Left forelimb (tissue), 1 donor: Measurements from ENCODE around the gene TPD52L2.
A peak's percentile ranks its signal among the peaks of the same experiment; 100 is the strongest.
"Not testable (repeated sequence)": the region's sequence is repeated elsewhere in the genome, so short reads cannot be mapped to it uniquely, and the experiment has no call there.

ENCODE experiments used
- DNase-seq: peaks from one replicate; pipeline ENCODE4 v3.0.0-alpha.2; 2018; ENCODE audit warnings: low spot score

Gene TPD52L2

DNA sequence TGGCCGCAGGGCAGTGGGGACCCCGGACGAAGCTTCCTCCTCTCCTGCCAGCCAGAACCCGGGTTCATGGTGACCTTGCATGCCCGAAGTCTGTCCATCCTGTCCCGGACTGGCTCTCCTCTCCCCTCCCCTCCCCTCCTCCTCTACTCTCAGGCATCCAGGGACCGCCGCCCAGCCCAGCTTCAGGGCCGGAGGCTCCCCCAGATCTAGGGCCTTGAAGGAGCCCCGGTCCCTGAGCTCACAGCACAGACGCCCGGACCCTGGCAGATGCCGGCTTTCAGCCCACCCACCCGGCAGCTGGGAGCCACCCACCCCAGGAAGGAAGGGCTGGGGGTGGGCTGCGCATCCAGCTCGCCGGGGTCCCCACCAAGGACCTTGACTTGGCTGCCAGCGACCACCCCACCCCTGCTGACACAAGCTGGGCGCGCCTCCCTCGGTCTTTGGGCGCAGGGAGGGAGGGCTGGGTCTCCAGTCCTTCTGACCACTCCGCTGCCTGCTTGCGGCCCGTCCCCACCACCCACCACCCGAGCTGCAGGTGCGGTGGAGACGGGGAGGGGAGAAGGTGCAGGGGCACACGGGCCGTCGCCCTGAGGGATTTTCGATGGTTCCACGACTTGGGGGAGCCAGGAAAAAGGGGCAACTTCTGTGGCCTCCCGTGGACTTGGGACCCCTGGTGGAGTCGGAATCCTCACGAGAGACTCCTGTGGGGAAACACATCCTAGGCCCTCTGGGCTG is 9.5 kb upstream of the TPD52L2 start:
- DNase-seq = no peak

DNA sequence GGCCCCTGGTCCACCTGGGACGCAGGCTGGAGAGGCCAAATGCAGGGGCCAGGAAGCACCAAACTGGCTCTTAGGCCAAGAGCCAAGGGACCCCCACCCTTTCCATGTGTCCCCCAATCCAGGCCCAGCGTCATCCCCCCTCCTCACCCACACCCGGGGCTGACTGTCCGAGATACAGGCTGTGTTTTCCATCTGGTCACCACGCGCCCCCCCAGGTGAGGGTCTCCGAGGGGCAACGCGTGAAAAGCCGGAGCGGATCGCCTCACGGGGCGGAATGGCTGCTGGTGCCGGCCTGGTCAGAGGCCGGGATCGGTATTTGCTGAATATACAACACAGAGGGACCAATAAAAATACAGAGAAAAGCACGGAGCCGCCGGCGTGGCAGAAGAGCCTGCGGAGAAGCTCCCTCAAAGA is 9.0 kb upstream of the TPD52L2 start:
- no peak for DNase-seq

- DNase-seq = peak; percentile 74
Observed at GRCh38 chr20:63857764-63858392, 7.2 kb upstream of the TPD52L2 start.

- DNase-seq = peak; percentile 74
Observed at GRCh38 chr20:63858393-63859165, 6.5 kb upstream of the TPD52L2 start.

DNA sequence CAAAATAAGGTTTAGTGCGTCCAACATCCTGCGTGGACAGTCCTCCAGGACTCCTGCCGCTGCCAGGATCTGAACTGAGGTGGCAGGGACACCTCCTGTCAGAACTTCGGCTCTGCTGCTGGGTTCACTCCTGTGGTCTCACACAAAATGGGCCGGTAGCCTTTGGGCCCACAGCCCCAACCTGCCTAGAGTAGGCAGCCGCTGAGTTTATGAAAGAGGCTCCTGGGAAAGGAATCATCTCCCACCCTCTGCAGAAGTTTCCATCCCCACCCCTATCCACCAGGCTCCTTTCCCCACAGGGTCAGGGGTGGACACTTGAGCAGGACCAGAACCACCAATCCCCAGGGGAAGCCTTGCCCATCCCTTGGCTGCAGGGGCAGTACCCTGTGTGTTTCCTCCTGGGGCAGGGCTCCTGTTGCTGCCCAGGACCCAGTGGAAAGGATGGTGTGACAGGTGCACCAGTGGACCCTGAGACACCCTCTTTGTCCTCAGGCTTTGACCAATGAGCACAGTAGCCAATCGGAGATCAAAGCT is 5.8 kb upstream of the TPD52L2 start:
- DNase-seq = no peak

- no peak for DNase-seq
Observed at GRCh38 chr20:63860325-63861051, 4.6 kb upstream of the TPD52L2 start.

DNA sequence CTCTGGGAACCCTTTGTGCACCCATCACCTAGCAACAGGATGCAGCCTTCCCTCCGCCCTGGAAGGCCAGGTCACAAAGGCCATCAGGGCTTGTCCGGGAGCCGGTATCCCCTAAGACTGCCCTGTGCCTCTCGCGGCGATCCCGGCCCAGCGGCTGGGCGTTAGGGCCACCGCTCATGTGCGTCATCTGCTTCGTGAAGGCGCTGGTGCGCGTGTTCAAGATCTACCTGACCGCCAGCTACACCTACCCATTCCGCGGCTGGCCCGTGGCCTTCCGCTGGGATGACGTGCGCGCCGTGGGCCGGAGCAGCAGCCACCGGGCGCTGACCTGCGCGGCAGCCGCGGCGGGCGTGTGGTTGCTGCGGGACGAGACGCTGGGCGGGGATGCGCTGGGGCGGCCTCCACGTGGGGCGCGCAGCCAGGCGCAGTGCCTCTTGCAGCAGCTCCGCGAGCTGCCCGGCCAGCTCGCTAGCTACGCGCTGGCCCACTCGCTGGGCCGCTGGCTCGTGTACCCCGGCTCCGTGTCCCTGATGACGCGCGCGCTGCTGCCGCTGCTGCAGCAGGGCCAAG is 3.6 kb upstream of the TPD52L2 start, which contains the start of gene ABHD16B:
ABHD16B (plus strand) TSS at position 134 of the 570 bp plus-strand sequence; CDS start at position 177, 43 bp downstream.
- no peak for DNase-seq

- no peak for DNase-seq
Observed at GRCh38 chr20:63861981-63862901, 2.8 kb upstream of the TPD52L2 start.

- DNase-seq = no peak
Observed at GRCh38 chr20:63863021-63863797, 1.9 kb upstream of the TPD52L2 start.

- peak; percentile 80 for DNase-seq
Observed at GRCh38 chr20:63863798-63864544, 1.1 kb upstream of the TPD52L2 start.

GRCh38 chr20:63864545-63864977 is 509 bp upstream of the TPD52L2 start:
- no peak for DNase-seq

DNA sequence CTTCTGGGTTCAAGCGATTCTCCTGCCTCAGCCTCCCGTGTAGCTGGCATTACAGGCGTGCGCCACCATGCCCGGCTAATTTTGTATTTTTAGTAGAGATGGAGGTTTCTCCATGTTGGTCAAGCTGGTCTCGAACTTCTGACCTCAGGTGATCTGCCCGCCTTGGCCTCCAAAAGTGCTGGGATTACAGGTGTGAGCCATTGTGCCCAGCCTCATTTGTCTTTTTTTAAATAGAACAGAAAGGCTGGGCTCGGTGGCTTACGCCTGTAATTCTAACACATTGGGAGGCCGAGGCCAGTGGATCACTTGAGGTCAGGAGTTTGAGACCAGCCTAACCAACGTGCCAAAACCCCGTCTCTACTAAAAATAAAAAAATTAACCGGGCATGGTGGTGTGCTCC is 2.0 kb downstream of the TPD52L2 start:
- DNase-seq = not testable (repeated sequence)

DNA sequence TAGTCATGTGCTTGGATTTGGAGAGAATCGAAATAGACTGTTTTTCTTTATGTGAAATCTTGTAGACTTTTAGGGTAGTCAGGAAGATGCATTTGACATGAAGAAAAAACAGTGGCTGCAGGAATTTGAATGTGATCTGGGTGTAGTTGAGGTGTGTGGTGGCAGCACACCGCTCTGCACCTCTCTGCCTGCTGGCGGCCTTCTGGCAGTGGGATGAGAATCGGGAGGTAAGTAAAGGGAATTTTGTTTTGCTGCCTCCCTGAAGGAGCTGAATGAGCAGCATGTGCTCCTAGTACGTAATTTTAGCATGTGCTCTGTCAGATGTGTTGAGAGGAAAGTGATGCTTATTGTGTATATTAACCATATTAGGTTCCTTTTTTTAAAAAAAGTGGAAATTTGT is 3.2 kb downstream of the TPD52L2 start:
- no peak for DNase-seq

DNA sequence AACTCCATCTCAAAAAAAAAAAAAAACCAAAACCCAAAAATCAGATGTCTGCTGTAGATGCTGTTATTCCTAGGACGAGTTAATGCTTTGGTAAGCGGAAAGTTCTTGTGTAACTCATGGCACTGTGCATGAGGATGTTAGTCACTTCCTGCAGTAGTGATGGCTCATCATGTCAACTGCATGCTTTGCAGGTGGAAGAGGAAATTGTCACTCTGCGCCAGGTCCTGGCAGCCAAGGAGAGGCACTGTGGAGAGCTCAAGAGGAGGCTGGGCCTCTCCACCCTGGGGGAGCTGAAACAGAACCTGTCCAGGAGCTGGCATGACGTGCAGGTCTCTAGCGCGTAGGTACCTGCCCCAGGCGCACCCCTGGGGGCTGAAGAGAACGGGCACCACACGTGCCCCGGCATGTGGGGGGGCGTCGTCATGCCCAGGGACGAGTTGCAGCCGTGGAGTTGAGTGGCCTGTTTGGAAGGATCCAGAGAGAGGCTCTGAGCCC is 8.5 kb downstream of the TPD52L2 start:
- DNase-seq = no peak

DNA sequence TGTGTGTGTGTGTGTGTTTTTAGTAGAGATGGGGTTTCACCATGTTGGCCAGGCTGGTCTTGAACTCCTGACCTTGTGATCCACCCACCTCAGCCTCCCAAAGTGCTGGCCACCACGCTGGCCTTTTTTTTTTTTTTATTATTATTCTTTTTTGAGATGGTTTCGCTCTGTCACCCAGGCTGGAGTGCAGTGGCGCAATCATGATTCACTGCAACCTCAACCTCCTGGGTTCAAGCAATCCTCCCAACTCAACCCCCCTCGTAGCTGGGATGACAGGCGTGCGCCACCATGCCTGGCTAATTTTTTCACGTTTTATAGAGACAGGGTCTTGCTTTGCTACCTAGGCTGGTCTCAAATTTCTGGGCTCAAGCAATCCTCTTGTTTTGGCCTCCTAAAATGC is 9.2 kb downstream of the TPD52L2 start:
- not testable (repeated sequence) for DNase-seq

DNA sequence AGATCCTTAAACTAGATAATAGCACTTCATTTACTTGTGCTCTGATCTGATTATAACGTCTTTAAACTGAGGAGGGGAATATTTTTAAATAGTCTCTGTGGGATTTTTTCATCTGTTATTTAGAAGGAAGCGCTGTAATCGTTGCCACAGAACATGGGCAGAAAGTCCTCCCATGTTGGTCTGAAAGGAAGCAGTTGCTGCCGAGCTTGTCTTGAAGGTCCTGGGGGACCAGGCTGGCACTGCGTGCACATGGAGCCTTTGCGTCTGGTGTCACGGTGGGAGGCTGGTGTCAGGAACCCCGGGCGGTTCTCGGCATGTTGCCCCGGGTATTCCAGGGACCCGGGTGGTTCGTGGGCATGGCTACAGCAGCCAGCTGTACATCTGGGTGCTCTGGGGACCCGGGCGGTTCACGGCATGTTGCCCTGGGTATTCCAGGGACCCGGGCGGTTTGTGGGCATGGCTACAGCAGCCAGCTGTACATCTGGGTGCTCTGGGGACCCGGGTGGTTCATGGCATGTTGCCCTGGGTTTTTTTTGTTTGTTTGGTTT is 11.5 kb downstream of the TPD52L2 start:
- no peak for DNase-seq

DNA sequence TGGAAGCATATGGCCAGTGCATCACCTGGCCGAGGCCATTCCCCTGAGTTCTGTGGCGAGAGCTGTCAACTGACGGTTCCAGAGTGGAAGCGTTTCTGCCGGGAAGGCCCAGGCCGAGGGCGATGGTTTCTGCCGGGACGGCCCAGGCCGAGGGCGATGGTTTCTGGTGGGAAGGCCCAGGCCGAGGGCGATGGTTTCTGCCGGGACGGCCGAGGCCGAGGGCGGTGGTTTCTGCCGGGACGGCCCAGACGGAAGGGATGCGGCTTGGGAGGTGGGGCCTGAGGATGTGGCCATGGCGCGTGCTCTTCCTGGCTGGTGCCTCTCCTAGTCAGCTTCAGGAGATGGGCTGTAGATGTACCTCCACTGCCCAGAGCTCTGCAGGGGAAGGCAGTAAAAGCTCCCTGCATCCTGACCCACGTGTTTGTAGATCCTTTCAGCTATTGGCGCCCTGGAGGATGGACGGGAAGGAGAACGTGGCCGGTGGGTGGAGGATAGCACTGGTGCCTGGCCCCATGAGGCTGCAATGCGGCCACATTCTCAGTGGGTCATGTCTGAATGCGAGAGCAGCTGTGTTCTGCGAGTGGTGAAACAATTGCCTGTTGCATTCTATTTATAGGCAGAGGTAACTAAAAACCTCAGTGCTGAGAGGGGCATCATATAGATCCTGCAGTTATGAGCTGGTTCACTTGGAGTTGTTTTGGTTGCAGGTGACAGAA is 12.8 kb downstream of the TPD52L2 start:
- DNase-seq = no peak
